GM21825 (cell line): Measurements from ENCODE around the gene ZCCHC24.

ENCODE experiments used
- ATAC-seq: cut with Tn5 transposase; IDR thresholded peaks from one replicate; pipeline ENCODE4 v1.9.1; 2021; ENCODE audit warnings: mild to moderate bottlenecking, moderate library complexity; ENCODE audit not compliant: unreplicated experiment

Gene ZCCHC24

DNA sequence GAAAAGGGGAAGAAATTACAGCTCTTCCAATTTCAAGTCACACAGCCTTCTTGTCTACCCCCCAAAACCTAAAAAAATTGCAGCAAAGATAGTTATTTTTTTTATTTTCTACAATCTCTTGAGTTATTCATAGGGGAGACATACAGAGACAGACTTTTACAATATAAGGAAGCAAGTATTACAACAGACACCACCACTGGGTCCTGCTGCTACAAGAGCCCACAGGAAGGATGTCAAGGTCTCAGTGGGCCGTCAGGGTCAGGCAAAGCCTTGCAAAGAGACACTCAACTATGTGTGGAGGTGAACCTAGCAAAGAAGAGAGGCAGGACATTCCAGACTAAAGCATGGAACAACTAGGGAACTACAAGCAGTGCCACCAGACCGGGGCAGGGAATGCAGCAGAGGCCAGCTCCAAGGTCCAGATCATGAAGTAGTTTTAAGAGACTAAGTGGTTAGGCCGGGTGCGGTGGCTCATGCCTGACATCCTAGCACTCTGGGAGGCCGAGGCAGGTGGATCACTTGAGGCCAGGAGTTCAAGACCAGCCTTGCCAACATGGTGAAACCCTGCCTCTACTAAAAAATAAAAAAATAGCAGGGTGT, 28.2 kb upstream of the ZCCHC24 start:
- ATAC-seq, result no peak

DNA sequence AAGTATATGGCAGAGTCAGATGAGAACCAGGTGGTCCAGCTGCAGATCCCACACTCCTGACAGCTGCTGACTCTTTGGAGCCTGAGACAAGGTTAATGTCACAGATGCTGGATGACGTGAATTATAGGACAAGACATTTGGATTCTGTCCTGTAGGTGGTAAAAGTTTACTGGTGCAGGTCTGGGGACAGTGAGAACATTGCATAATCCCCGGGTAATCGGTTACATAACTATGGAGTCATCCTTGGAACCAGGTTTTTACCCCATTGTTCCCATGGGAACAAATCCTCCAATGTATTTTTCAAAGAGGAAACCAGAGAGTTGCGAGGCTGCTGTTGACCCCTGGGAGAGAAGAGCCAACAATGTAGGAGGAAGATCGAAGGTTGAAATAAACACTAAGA, 27.5 kb upstream of the ZCCHC24 start:
- ATAC-seq, result no peak

DNA sequence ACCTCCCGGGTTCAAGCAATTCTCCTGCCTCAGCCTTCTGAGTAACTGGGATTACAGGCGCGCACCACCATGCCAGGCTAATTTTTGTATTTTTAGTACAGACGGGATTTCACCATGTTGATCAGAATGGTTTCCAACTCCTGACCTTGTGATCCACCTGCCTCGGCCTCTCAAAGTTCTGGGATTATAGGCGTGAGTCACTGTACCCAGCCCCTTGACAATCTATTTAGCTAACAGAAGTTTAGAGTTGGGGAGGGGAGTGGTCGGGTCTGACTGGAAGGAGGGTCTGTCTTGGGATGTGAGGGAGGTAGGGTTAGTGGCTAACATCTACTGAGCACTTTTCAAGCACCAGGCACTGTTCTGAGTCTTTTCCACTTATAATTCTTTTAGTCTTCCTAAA, 27.0 kb upstream of the ZCCHC24 start:
- ATAC-seq, result no peak

DNA sequence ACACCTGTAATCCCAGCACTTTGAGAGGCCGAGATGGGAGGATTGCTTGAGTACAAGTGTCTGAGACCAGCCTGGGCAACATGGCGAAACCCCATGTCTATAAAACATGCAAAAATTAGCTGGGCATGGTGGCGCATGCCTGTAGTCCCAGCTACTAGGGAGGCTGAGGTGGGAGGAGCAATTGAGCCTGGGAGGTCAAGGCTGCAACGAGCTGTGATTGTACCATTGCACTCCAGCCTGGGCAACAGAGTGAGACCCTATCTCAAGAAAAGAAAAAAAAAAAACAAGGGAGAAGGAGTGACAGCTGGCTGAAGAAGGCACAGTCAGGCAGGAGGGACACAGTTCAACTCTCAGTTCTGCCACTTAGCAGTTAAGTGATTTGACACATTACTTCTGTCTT, 26.4 kb upstream of the ZCCHC24 start:
- ATAC-seq, result no peak

DNA sequence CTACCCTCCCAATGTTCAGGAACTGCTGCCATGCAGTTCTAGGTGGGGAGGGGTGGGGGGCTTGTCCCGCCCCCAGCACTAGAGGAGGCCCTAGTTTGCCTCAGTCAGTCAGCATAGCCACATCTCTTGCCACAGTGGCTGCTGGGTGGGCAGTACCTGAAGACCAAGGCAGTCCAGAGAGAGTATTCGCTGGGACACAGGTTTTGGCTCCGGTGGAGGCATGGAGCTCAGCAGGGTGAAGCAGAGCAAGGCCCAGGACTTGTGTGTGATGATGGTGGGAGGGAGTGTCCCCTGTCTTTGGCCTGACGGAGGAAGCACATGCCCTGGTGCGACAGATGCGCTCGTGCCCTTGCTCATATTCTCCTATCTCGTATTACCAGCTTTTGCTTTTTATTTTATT, 24.7 kb upstream of the ZCCHC24 start:
- no peak for ATAC-seq

DNA sequence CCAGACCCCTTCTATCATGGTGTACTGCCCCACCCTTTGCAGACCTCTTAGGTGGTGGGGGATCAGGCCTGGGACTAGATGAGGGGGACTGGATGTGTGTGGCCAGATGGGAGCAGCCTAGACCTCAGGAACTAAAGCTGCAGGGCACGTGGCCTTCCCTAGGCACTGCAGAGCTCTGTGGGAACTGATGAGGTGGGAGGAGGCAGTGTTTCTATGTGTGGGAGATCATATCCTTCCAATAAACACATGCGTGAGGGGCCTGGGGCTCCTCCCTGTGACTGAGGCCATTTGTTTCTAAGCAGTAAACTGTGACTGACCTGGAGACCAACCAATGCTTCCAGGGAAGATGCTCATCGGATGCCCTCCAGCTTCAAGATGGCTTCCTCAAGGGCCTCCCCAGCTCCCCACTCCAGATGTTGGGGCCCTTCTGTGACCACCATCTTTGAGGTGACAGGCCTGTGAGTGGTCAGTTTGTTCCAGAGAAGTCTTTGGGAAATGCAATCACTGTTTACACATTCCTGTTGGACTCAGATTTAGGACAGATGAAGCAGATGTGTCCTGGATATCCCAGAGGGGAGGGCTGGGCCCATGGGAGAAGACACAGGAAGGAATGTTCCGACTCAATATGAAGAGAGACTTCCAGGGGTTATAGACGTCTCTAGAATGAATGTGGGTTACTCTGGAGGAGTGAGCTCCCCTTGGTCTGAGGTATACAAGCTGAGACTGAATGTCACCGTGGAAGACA, 23.6 kb upstream of the ZCCHC24 start:
- ATAC-seq, result no peak

DNA sequence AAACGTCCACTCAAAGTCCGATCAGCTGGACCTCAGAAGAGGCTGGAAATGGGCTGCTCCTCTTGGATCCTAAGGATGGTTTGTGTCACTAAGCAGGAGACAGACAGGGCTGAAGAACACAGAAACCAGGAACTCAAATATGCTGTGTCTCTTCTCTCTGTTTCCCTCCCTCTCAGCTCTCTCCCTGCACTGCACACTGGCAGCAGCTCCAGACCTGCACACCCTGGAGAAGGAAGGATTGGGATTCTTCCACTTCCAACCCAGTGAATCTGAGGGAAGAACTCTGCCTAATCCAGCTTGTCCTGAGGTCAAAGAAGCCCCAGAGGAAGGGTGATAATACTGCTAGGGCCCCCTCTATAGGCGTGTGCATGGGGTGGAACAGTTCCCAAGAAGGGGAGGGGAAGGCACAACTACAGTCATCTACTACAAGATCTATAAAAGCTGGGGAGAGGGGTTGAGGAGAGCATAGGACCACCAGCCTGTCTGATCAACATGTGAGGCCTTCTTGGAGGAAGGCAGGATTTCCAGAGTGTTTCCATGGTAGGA, 22.7 kb upstream of the ZCCHC24 start:
- ATAC-seq, result no peak

DNA sequence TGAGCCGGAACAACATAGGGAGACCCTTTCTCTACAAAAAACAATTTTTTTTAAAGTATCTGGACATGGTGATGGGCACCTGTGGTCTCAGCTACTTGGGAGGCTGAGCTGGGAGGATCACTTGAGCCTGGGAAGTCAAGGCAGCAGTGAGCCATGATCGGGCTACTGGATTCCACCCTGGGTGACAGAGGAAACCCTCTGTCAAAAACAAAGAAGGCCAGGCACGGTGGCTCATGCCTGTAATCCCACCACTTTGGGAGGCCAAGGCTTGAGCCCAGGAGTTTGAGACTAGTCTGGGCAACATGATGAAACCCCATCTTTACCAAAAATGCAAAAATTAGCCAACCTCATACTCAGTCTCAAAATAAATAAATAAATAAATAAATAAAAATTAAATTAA, 19.9 kb upstream of the ZCCHC24 start:
- no peak for ATAC-seq

DNA sequence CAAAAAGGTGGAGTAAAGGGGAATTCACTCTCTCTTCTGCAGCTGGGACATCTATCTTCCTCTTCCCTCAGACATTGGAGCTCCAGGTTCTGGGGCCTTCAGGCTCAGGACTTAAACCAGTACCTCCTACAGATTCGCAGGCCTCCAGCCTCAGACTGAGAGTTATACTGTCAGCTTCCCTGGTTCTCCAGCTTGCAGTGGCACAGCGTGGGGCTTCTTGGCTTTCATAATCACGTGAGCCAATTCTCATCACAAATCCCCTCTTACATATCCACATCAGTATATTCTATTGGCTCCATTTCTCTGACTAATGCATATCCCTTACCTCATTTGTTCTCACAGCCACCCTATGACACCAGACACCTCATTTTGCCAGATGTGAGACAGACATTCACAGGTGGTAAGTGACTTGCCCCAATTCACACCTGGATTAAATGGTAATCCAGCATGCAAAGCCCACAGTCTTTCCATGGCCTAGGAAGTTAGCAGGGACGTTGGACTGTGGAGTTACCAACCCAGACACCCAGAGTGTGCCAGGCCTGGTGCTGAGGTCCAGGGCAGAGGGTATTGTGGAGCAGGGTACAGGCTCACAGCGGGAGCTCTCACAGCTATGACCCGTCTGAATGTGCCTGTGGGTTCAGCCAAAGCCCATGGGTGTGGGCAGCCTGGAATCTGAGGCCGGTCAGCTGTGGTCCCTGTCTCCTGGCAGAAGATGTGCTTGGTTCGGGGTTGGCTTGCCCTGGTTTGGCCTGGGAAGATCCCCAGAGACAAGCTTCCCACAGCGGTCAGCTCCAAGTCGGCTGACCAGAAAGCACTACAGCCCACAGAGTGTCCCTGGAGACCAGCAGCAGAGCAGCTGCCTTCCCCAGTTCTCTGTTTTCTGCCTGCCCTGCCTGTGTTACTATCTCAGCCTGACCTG, 18.4 kb upstream of the ZCCHC24 start:
- ATAC-seq, result no peak

DNA sequence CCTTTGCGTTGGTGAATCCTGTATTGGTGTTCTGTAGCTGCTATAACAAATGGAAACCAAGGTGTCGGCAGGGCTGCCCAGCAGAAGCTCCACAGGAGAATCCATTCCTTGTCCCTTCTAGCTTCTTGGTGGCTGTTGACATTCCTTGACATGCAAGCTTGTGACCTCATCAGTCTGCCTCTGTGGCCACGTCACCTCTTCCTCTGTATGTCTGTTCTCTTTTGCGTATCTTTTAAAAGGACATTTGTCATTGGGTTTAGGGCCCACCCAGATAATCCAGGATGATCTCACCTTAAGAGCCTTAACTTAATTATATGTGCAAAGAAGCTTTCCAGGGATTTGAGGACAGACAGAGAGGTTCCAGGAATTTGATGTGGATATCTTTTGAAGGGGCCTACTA, 15.3 kb upstream of the ZCCHC24 start:
- ATAC-seq, result no peak

DNA sequence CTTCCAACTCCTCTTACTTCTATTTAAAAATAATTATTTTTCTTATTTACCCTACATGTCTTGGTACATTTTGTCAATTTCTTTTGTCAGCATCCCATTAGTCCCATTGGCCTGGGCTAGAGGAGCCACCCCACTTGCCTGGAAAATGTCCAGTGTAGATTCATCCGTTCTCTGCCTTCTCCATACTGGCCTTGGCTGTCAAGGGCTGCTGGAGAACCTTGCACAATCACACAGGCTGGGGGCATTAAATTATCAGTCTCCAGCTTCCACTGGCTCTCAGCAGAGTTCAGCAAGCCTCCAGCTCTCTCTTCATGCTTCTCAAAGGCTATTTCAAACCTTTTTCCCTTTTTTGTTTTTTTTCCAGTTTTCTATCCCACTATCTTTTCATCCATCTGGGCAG, 13.8 kb upstream of the ZCCHC24 start:
- ATAC-seq, result no peak

DNA sequence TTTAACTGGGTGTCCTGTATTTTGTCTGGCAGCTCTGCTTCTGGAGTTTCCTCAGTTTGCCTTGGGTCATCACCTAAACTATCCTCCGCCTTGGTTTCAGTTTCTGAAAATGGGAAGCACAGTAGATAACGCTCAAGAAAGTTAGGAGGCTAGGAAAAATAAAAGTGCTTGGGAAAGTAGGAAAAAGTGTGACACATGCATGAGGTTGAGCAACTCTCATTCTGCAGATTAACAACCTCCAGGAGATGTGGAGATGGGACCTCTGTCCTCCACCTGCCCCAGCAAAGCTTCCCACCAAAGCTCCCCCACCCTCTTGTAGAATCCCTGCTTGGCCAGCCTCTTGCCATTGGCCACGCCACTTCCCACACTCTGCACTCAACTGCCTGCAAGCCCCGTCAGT, 13.1 kb upstream of the ZCCHC24 start:
- no peak for ATAC-seq

DNA sequence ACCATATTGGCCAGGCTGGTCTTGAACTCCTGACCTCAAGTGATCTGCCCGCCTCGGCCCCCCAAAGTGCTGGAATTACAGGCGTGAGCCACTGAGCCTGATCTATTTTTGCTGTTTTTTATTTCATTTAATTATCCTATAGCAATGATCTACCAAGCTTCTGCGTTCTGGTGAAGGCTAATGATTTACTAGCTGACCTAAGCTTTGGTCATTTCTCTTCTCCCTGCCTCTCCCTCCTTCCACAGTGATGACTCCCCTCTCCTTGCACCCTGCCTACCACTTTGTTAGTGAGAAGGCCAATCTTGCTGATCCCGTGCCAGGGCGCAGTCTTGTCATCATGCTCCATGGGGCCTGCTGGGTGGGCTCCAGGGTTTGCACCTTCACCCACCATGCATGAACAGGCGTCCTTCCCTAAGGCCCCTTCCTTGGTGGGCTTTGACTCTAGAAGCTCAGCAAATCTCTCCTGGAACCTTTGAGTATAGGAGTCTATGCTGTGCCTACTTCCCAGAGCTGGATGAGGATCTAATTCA, 11.9 kb upstream of the ZCCHC24 start:
- no peak for ATAC-seq

DNA sequence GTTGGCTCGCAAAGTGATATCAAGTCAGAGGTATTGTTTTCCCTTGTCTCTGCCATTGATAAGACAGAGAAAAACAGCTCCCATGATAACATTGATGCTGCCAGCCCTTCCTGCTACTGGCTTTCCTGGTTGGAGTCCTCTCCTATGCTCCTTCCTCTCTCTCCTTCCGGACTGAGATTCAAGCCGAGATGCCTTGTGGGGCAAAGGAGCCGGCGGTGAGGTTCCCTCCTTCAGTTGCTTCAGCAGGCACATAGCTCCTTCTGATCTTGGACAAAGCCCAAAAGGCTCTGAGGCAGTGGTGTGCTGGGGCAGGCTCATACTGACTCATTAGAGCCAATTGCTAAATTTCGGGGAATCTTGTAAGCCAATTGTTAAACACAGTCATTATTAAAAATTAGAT, 8.8 kb upstream of the ZCCHC24 start:
- ATAC-seq, result no peak

DNA sequence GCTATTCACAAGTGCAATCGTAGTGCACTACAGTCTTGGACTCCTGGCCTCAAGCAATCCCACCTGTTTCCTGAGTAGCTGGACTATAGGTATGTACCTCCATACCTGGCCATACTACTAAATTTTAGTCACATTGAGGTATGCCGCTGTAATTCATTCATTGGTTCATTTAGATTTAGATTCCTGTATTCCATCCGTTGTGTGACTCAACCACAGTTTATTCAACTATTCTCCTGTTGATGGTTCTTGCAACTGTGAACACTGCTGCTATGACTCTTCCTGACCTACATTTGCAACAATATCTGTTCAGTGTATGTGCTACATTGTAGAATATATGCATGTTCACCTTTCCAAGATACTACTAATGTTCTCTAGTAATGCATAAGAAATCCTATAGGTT, 8.0 kb upstream of the ZCCHC24 start:
- ATAC-seq, result no peak

DNA sequence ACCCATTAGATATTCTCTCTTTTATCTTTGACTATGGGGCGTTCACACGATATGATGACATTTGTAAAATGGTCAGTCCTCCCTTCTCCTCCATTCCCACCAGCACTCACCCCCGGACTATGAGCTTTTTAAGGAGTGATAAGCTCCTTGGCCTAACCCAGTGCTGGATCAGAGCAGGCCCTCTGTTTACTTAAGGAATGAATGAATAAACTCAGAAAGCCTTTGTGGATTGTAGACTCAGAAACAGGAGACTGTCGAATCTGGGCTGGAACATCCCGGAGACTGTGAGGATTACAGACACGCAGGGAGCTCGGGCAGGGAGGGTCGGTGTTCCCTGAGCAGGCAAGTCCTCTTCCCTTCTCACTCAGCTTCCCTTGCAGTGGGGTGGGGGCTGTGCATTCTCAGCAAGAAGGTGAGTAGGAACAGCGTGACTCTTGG, 6.8 kb upstream of the ZCCHC24 start:
- ATAC-seq, result no peak

DNA sequence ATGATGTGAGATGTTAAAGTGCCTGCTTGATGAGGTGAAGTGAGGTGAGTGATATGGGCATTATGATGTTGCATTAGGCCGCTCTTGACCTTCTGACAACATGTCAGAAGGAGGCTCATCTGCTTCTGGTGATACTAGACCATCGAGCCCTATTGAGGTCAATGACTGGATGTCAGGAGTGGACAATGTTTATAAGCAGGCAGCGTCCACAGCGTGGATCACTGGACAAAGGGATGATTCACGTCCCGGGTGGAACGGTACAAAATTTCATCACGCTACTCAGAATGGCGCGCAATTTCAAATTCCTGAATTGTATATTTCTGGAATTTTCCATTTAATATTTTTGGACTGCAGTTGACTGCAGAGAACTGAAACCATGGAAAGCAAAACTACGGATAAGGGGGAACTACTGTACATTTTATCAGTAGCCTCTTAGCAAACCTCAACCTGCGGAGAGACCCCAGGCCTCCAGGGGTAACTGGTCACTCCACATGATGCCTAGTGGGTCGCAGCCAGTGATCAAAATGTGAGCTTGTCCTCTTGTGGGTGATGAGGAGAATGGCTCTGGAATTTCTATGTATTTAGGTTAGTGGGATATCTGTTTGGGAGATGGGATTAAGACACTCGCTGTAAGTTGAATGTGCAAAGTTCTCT, 5.7 kb upstream of the ZCCHC24 start:
- no peak for ATAC-seq

DNA sequence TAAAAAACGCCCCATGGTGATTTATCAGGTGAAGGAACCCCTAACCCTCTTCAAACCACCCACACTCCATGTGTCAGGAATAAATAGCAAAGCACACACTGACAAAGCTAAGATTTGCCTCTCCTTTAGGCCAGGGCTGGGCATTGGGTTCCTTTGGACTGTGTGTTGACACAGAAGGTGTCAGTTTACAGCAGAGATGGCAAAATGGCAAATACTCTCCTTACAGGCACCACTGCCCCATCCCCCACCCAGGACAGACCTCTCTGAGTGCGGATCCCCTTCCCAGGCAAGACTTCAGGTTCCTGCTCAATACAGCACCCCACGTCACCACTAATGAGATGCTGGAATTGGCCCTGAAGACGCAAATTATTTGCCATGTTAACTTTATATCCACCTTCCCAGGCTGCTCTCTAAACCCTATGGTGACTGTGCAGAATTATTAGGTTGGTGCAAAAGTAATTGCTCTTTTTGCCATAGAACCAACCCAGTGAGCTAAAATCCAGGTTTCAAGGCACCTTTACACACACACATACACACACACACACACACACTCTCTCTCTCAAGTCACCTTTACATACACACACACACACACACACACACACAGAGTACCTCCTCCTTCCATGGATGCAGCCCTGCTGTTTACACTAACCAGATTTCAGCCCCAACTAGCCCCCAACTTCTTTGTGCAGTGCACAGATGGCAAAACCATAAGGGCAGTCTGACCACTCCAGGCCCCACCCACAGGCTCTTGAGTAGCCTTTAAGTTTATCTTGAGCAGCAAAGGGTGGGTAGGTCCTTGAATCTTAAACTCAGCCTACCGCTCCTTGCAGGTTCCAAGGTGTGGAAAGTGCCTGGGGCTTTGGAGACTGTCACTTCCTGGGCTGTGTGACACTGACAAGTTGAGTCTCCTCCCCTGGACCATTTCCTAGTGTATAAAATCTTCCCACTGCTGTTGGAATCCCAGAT, 4.0 kb upstream of the ZCCHC24 start:
- ATAC-seq, result no peak

DNA sequence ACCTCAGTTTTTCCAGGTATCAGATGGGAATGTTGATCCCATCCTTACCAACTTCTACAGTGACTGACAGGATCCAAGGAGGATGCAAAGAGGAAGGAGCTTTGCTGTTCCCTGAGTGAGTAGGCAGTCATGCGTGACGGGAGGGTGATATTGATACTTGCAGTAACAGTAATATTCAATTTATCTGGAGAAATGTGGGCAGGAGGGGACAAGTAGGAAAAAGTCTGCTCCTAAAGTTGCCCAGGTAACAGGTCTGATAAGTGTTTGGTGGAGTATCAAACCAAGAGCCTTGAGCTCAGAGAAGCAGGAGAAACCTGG, 3.3 kb upstream of the ZCCHC24 start:
- ATAC-seq, result no peak
